Upper lobe of left lung (tissue), 6 donors: ENCODE data around the gene CABYR. TPM values are rescaled to one million over a fixed set of nuclear protein-coding genes. Genes with fewer than 3 reads are reported as not detected.

Source experiments
- ATAC-seq, 2 donors: fragments of 200-7000 bp; cut with Tn5 transposase; one replicate each; pipeline ENCODE4 v1.9.1; 2022; ENCODE audit warnings: mild to moderate bottlenecking in 2 of 2, moderate library complexity in 2 of 2; ENCODE audit not compliant: low FRiP score in 2 of 2
- DNase-seq, 2 donors: peaks; one replicate each; pipeline ENCODE4 v3.0.0-alpha.2; 2019 to 2020
- H3K27ac ChIP-seq, 4 donors: fragments of 200-600 bp; sonication (generic); one replicate each; pipeline ENCODE4 v1.5.1; 2016 to 2019
- H3K27me3 ChIP-seq, 4 donors: fragments of 200-600 bp; sonication (generic); one replicate each; pipeline ENCODE4 v1.5.1; 2017 to 2019
- H3K36me3 ChIP-seq, 4 donors: fragments of 200-600 bp; sonication (generic); one replicate each; pipeline ENCODE4 v1.5.1; 2016 to 2019
- H3K4me1 ChIP-seq, 4 donors: fragments of 200-600 bp; sonication (generic); one replicate each; pipeline ENCODE4 v1.5.1; 2018 to 2019
- H3K4me3 ChIP-seq, 4 donors: fragments of 200-600 bp; sonication (generic); one replicate each; pipeline ENCODE4 v1.5.1; 2017 to 2019; ENCODE audit warnings: mild to moderate bottlenecking in 2 of 4, moderate library complexity in 1 of 4
- H3K9me3 ChIP-seq, 4 donors: fragments of 200-600 bp; sonication (generic); one replicate each; pipeline ENCODE4 v1.5.1; 2018 to 2019
- CTCF ChIP-seq, 6 experiments: fragments of 450-650 bp in 4 of 6; fragments of 200-600 bp in 2 of 6; sonication (generic) in 2 of 6; IDR thresholded peaks; one replicate each; pipeline ENCODE4 v1.5.1; 2016 to 2019; ENCODE audit warnings: antibody characterized with exemption in 6 of 6
- EP300 ChIP-seq, 4 donors: sonication (generic); formaldehyde crosslinking; IDR thresholded peaks; one replicate each; pipeline ENCODE4 v1.5.1; 2017; ENCODE audit warnings: antibody characterized with exemption in 4 of 4, control low read depth in 2 of 4
- POLR2A ChIP-seq, 4 donors: fragments of 450-650 bp; IDR thresholded peaks; one replicate each; pipeline ENCODE4 v1.5.1; 2016 to 2017; ENCODE audit warnings: antibody characterized with exemption in 4 of 4, mild to moderate bottlenecking in 2 of 4
- POLR2AphosphoS5 ChIP-seq, 2 donors: sonication (generic); formaldehyde crosslinking; IDR thresholded peaks; one replicate each; pipeline ENCODE4 v1.5.1; 2017; ENCODE audit warnings: antibody characterized with exemption in 2 of 2
- WGBS, 2 donors: methylation state at CpG; one replicate each; pipeline ENCODE4 v1.1.5; 2017 to 2018; 5-methylcytosine and 5-hydroxymethylcytosine counted together
- total RNA-seq, 6 donors: library from RNA; depleted of rRNA in 4 of 6; stranded (reverse); fragments of >200 nt in 4 of 6; gene quantifications; one replicate each; pipeline versions ENCODE4 v1.1.0 to v1.2.1, GENCODE V29; 2016 to 2021
- donor health status: DM: no; HTN: no; CAD: no; lungs with moderate emphysema.
- donor health status: DM: no; HTN: yes; CAD: no; lungs with severe emphysema.

The CABYR gene
- total RNA-seq, 6 donors from 2014 or later = 0.51 to 3.1 (median 2.1) TPM; not detected in 2

- WGBS, 2 donors = 90 to 99% methylated on average over 3 of the region's 3 CpGs
- H3K36me3 ChIP-seq = peaks cover 0 to 33% (median 9%) of the 10 kb centered on the region in 4 donors
Observed at GRCh38 chr18:24157855-24158254, 19.0 kb downstream of the CABYR start.

GRCh38 chr18:24160086-24160485 is 21.2 kb downstream of the CABYR start:
- Histone ChIP-seq H3K9me3 (no peaks in the 10 kb centered on the region), H3K27ac (no peak overlapping the region), H3K36me3 (peaks cover 4 to 52% (median 16%) of the 10 kb centered on the region in 4 donors), H3K4me1 (no peaks in the 10 kb centered on the region), H3K27me3 (no peaks in the 10 kb centered on the region), H3K4me3 (no peak overlapping the region)
- ATAC-seq (no peak), DNase-seq (no peak)
- no peak for TF ChIP-seq CTCF (IDR thresholded peaks at IDR 0.05)
- no peak for TF ChIP-seq EP300 (IDR thresholded peaks at IDR 0.05)
- TF ChIP-seq POLR2A (IDR thresholded peaks at IDR 0.05) = no peak
- no peak for TF ChIP-seq POLR2AphosphoS5 (IDR thresholded peaks at IDR 0.05)
- 91 to 96% methylated on average over 5 of the region's 5 CpGs for WGBS, 2 donors

More at GRCh38 chr18:24157855-24158254, 19.0 kb downstream of the CABYR start:
- TF ChIP-seq POLR2A (IDR thresholded peaks at IDR 0.05) (no peak), EP300 (IDR thresholded peaks at IDR 0.05) (no peak), CTCF (IDR thresholded peaks at IDR 0.05) (no peak), POLR2AphosphoS5 (IDR thresholded peaks at IDR 0.05) (no peak)
- H3K4me1 ChIP-seq = no peaks in the 10 kb centered on the region
- no peaks in the 10 kb centered on the region for H3K9me3 ChIP-seq
- H3K27me3 ChIP-seq = no peaks in the 10 kb centered on the region
- no peak overlapping the region for H3K27ac ChIP-seq
- DNase-seq (no peak), ATAC-seq (no peak)
- no peak overlapping the region for H3K4me3 ChIP-seq

GRCh38 chr18:24161304-24161703 is 22.4 kb downstream of the CABYR start:
- H3K4me3 ChIP-seq = no peak overlapping the region
- no peaks in the 10 kb centered on the region for H3K27me3 ChIP-seq
- no peak for DNase-seq
- TF ChIP-seq EP300 (IDR thresholded peaks at IDR 0.05) = no peak
- no peak for TF ChIP-seq POLR2A (IDR thresholded peaks at IDR 0.05)
- TF ChIP-seq POLR2AphosphoS5 (IDR thresholded peaks at IDR 0.05) = no peak
- no peak for TF ChIP-seq CTCF (IDR thresholded peaks at IDR 0.05)
- WGBS, 2 donors = 78 to 83% methylated on average over 2 of the region's 2 CpGs
- H3K27ac ChIP-seq = no peak overlapping the region
- H3K9me3 ChIP-seq = no peaks in the 10 kb centered on the region
- no peak for ATAC-seq
- peaks cover 5 to 61% (median 18%) of the 10 kb centered on the region in 4 donors for H3K36me3 ChIP-seq
- no peaks in the 10 kb centered on the region for H3K4me1 ChIP-seq

GRCh38 chr18:24168496-24168895 is 29.6 kb downstream of the CABYR start:
- WGBS, 2 donors = 90% methylated on average over 7 of the region's 7 CpGs

GRCh38 chr18:24170360-24170759 is 31.5 kb downstream of the CABYR start:
- 77 to 84% methylated on average over 8 of the region's 8 CpGs for WGBS, 2 donors
- DNase-seq (no peak), ATAC-seq (no peak)
- Histone ChIP-seq H3K4me3 (no peak overlapping the region), H3K36me3 (peaks cover 7 to 45% (median 16%) of the 10 kb centered on the region in 4 donors), H3K27me3 (no peaks in the 10 kb centered on the region), H3K4me1 (no peaks in the 10 kb centered on the region), H3K27ac (no peak overlapping the region), H3K9me3 (no peaks in the 10 kb centered on the region)
- TF ChIP-seq POLR2AphosphoS5 (IDR thresholded peaks at IDR 0.05) (no peak), CTCF (IDR thresholded peaks at IDR 0.05) (no peak), EP300 (IDR thresholded peaks at IDR 0.05) (no peak), POLR2A (IDR thresholded peaks at IDR 0.05) (no peak)

More at GRCh38 chr18:24168496-24168895, 29.6 kb downstream of the CABYR start:
- Histone ChIP-seq H3K36me3 (peaks cover 9 to 54% (median 21%) of the 10 kb centered on the region in 4 donors), H3K9me3 (no peaks in the 10 kb centered on the region), H3K4me3 (no peak overlapping the region), H3K27me3 (no peaks in the 10 kb centered on the region), H3K27ac (no peak overlapping the region), H3K4me1 (no peaks in the 10 kb centered on the region)
- DNase-seq (no peak), ATAC-seq (no peak)
- TF ChIP-seq POLR2AphosphoS5 (IDR thresholded peaks at IDR 0.05) (no peak), EP300 (IDR thresholded peaks at IDR 0.05) (no peak)
